PC-9 (cell line): ENCODE measurements around the gene RNF111. TPM values are rescaled to one million over a fixed set of nuclear protein-coding genes. Genes with fewer than 3 reads are reported as not detected.

Experiments used
- BruUV-seq: library from RNA; stranded (reverse); fragments of 400-500 nt; replicated peaks from 2 replicates; lab custom pipeline; 2021; lab: Mats Ljungman, UMichigan
- CTCF ChIA-PET: fragments of 300-600 bp; sonication (Branson Sonifier 250); formaldehyde crosslinking; loops from one replicate; lab custom pipeline; 2022; ENCODE audit warnings: antibody characterized with exemption; lab: Charles Lee
- POLR2A ChIA-PET: fragments of 300-600 bp; sonication (Branson Sonifier 250); formaldehyde crosslinking; loops from one replicate; lab custom pipeline; 2022; ENCODE audit warnings: antibody characterized with exemption; ENCODE audit not compliant: unreplicated experiment; lab: Charles Lee
- DNase-seq, 2 experiments: peaks; one replicate each; pipeline versions ENCODE4 v3.0.0 to v3.0.0-alpha.2; 2015 to 2022; ENCODE audit warnings: mixed read lengths in 1 of 2
- H2AFZ ChIP-seq: fragments of 200-600 bp; sonication (generic); 2 replicates; pipeline ENCODE4 v1.8.1; 2017; ENCODE audit warnings: antibody characterized with exemption
- H3F3A ChIP-seq: fragments of 200-600 bp; sonication (generic); 2 replicates; pipeline ENCODE4 v1.8.1; 2017; ENCODE audit warnings: antibody characterized with exemption, mild to moderate bottlenecking, low read depth; ENCODE audit not compliant: insufficient read depth
- H3K27ac ChIP-seq: fragments of 200-600 bp; sonication (generic); 2 replicates; pipeline ENCODE4 v1.6.1; 2016; ENCODE audit warnings: mixed run types
- H3K27me3 ChIP-seq: fragments of 200-600 bp; sonication (generic); 2 replicates; pipeline ENCODE4 v1.6.1; 2016; ENCODE audit warnings: low read depth, mixed run types; ENCODE audit not compliant: insufficient read depth
- H3K36me3 ChIP-seq: fragments of 200-600 bp; sonication (generic); 2 replicates; pipeline ENCODE4 v1.6.1; 2016; ENCODE audit warnings: low read depth, mixed run types
- H3K4me1 ChIP-seq: fragments of 200-600 bp; sonication (generic); replicated peaks from 2 replicates; pipeline ENCODE4 v1.6.1; 2016; ENCODE audit warnings: mixed run types; ENCODE audit not compliant: insufficient read depth
- H3K4me2 ChIP-seq: fragments of 200-600 bp; sonication (generic); 2 replicates; pipeline ENCODE4 v1.6.1; 2017; ENCODE audit warnings: mixed run types
- H3K4me3 ChIP-seq: fragments of 200-600 bp; sonication (generic); 2 replicates; pipeline ENCODE4 v1.6.1; 2016; ENCODE audit warnings: mixed run types
- H3K79me2 ChIP-seq: fragments of 200-600 bp; sonication (generic); 2 replicates; pipeline ENCODE4 v1.6.1; 2017; ENCODE audit warnings: low read depth, mixed run types
- H3K9me2 ChIP-seq: fragments of 200-600 bp; sonication (generic); 2 replicates; pipeline ENCODE4 v1.8.1; 2017; ENCODE audit warnings: mild to moderate bottlenecking; ENCODE audit not compliant: insufficient read depth
- H3K9me3 ChIP-seq: fragments of 200-600 bp; sonication (generic); 2 replicates; pipeline ENCODE4 v1.8.1; 2016; ENCODE audit warnings: low read depth; ENCODE audit not compliant: insufficient read depth
- H4K20me1 ChIP-seq: fragments of 200-600 bp; sonication (generic); 2 replicates; pipeline ENCODE4 v1.8.1; 2017; ENCODE audit not compliant: insufficient read depth
- CTCF ChIP-seq: fragments of 200-600 bp; sonication (generic); conservative IDR thresholded peaks from 2 replicates; pipeline ENCODE4 v1.6.1; 2017; ENCODE audit warnings: mixed run types, antibody characterized with exemption, mild to moderate bottlenecking, moderate library complexity
- EZH2 ChIP-seq: fragments of 200-600 bp; sonication (generic); IDR thresholded peaks from 2 replicates; pipeline ENCODE4 v1.8.0; 2017; ENCODE audit warnings: antibody characterized with exemption, low read depth
- intact Hi-C: fragments of 100-400 bp; cut with micrococcal nuclease; formaldehyde crosslinking; loops from one replicate; pipeline ENCODE4 v1.10.0; 2022; ENCODE audit not compliant: unreplicated experiment
- total RNA-seq: library from RNA; stranded (reverse); gene quantifications from 2 replicates; pipeline ENCODE4 v1.2.3, GENCODE V29; 2021

RNF111 gene
- total RNA-seq, 1 experiment from 2014 or later: 37.7 TPM

GRCh38 chr15:59002418-59002859, 15.0 kb downstream of the RNF111 start:
- ChIA-PET POLR2A (no interaction called here), CTCF (no interaction called here)
- Histone ChIP-seq H3K4me2 (no peak overlapping the region), H2AFZ (no peak overlapping the region), H3K27ac (no peak overlapping the region), H4K20me1 (peaks cover 7% of the 10 kb centered on the region; the same call in 1 of the 2 replicates), H3K27me3 (no peaks in the 10 kb centered on the region), H3K9me2 (no peaks in the 10 kb centered on the region), H3K9me3 (no peaks in the 10 kb centered on the region), H3K36me3 (0 out of 2 replicates have a peak, but pooled peaks cover 5% of the 10 kb centered on the region), H3F3A (no peaks in the 10 kb centered on the region), H3K79me2 (peaks cover 51% of the 10 kb centered on the region), H3K4me3 (no peak overlapping the region), H3K4me1 (no peaks in the 10 kb centered on the region)
- intact Hi-C loops: loop anchor here (10.0 kb wide), 1 partner anchor 72 kb away; no protein-coding TSS in a partner anchor
- DNase-seq: no peak
- TF ChIP-seq EZH2: no peak
- TF ChIP-seq CTCF: no peak
- BruUV-seq: no TSS peak

GRCh38 chr15:59005579-59005978, 18.1 kb downstream of the RNF111 start:
- intact Hi-C loops: loop anchor here (10.0 kb wide), 1 partner anchor 69 kb away; no protein-coding TSS in a partner anchor
- DNase-seq: no peak
- no peak for TF ChIP-seq EZH2
- TF ChIP-seq CTCF: no peak
- BruUV-seq: no TSS peak
- Histone ChIP-seq H3K9me2 (no peaks in the 10 kb centered on the region), H3K27ac (no peak overlapping the region), H3K27me3 (no peaks in the 10 kb centered on the region), H3K4me1 (no peaks in the 10 kb centered on the region), H3K9me3 (no peaks in the 10 kb centered on the region), H4K20me1 (0 out of 2 replicates have a peak, but pooled peaks cover 4% of the 10 kb centered on the region), H3K4me2 (no peak overlapping the region), H2AFZ (no peak overlapping the region), H3F3A (no peaks in the 10 kb centered on the region), H3K36me3 (0 out of 2 replicates have a peak, but pooled peaks cover 5% of the 10 kb centered on the region), H3K79me2 (peaks cover 42% of the 10 kb centered on the region), H3K4me3 (no peak overlapping the region)
- ChIA-PET POLR2A (no interaction called here), CTCF (no interaction called here)

- peaks cover 38% of the 10 kb centered on the region for H3K79me2 ChIP-seq
- H3K4me3 ChIP-seq: no peak overlapping the region
Observed at GRCh38 chr15:59008086-59008485, 20.6 kb downstream of the RNF111 start.

More at GRCh38 chr15:59008086-59008485, 20.6 kb downstream of the RNF111 start:
- TF ChIP-seq CTCF: no peak
- no peak for TF ChIP-seq EZH2
- H3F3A ChIP-seq: no peaks in the 10 kb centered on the region
- CTCF ChIA-PET: interaction anchor here (0.6 kb wide), 1 partner anchor 103 kb away, joined by 3 read pairs; no protein-coding TSS in a partner anchor
- H3K9me2 ChIP-seq: no peaks in the 10 kb centered on the region
- DNase-seq: no peak
- BruUV-seq: no TSS peak
- H3K4me1 ChIP-seq: no peaks in the 10 kb centered on the region
- no peaks in the 10 kb centered on the region for H3K27me3 ChIP-seq
- no peaks in the 10 kb centered on the region for H3K9me3 ChIP-seq
- no peak overlapping the region for H3K27ac ChIP-seq
- 0 out of 2 replicates have a peak, but pooled peaks cover 5% of the 10 kb centered on the region for H3K36me3 ChIP-seq
- intact Hi-C loops: loop anchor here (10.0 kb wide), 1 partner anchor 67 kb away; no protein-coding TSS in a partner anchor
- H4K20me1 ChIP-seq: 0 out of 2 replicates have a peak, but pooled peaks cover 4% of the 10 kb centered on the region
- POLR2A ChIA-PET: interaction anchor here (0.5 kb wide), 1 partner anchor 21 kb away, joined by 4 read pairs; no protein-coding TSS in a partner anchor
- no peak overlapping the region for H3K4me2 ChIP-seq
- H2AFZ ChIP-seq: no peak overlapping the region
